Stimulated activated CD4-positive, alpha-beta T cell treated with anti-CD3 and anti-CD28 coated beads, Interleukin-1b, Interleukin-23, amount 100 ng/mL, for 48 hours (primary cell): Measurements from ENCODE around the gene OR4E1.
"Not testable (repeated sequence)": the region's sequence is repeated elsewhere in the genome, so short reads cannot be mapped to it uniquely, and the experiment has no call there.

Experiments used
- DNase-seq: peaks from one replicate; pipeline ENCODE4 v3.0.0-alpha.2; 2020

OR4E1 gene

GRCh38 chr14:21652209-21652808, 21.3 kb downstream of the OR4E1 start:
- DNase-seq, result no peak

- DNase-seq, result no peak
Observed at GRCh38 chr14:21647380-21647779, 26.2 kb downstream of the OR4E1 start.

- no peak for DNase-seq
Observed at GRCh38 chr14:21643407-21643806, 30.2 kb downstream of the OR4E1 start.

GRCh38 chr14:21642683-21643082, 30.9 kb downstream of the OR4E1 start:
- no peak for DNase-seq

GRCh38 chr14:21634840-21635239, 38.8 kb downstream of the OR4E1 start, which contains the start of gene OR10G2:
TSS of gene OR10G2 (minus strand) at chr14:21634940. CDS start at chr14:21634842, 98 bp downstream.
- DNase-seq, result no peak

- DNase-seq, result no peak
Observed at GRCh38 chr14:21631084-21631483, 42.5 kb downstream of the OR4E1 start.

- not testable (repeated sequence) for DNase-seq
Observed at GRCh38 chr14:21630503-21630902, 43.1 kb downstream of the OR4E1 start.

- no peak for DNase-seq
Observed at GRCh38 chr14:21626491-21627230, 47.0 kb downstream of the OR4E1 start.
